Neural progenitor cell (in vitro differentiated cells): Measurements from ENCODE around the gene SPOCK1. TPM values are rescaled to one million over a fixed set of nuclear protein-coding genes. Genes with fewer than 3 reads are reported as not detected.

Experiments
- DNase-seq: peaks from one replicate; pipeline ENCODE4 v3.0.0-alpha.2; 2016; ENCODE audit warnings: low spot score
- H2AFZ ChIP-seq: fragments of 200-600 bp; sonication (generic); replicated peaks from 2 replicates; pipeline ENCODE4 v1.6.1; 2016; ENCODE audit warnings: antibody characterized with exemption
- H3F3A ChIP-seq: fragments of 200-600 bp; sonication (generic); 2 replicates; pipeline ENCODE4 v1.6.1; 2016; ENCODE audit warnings: antibody characterized with exemption, low read depth
- H3K27ac ChIP-seq: fragments of 200-600 bp; sonication (generic); 2 replicates; pipeline ENCODE4 v1.5.1; 2016; ENCODE audit warnings: mild to moderate bottlenecking
- H3K27me3 ChIP-seq: fragments of 200-600 bp; sonication (generic); 2 replicates; pipeline ENCODE4 v1.6.1; 2016; ENCODE audit warnings: mild to moderate bottlenecking, moderate library complexity
- H3K36me3 ChIP-seq: fragments of 200-600 bp; sonication (generic); 2 replicates; pipeline ENCODE4 v1.5.1; 2016
- H3K4me1 ChIP-seq: fragments of 200-600 bp; sonication (generic); 2 replicates; pipeline ENCODE4 v1.6.1; 2016; ENCODE audit warnings: mixed run types
- H3K4me2 ChIP-seq: fragments of 200-600 bp; sonication (generic); 2 replicates; pipeline ENCODE4 v1.6.1; 2016
- H3K4me3 ChIP-seq: fragments of 200-600 bp; sonication (generic); 2 replicates; pipeline ENCODE4 v1.5.1; 2016
- H3K79me2 ChIP-seq: fragments of 200-600 bp; sonication (generic); 2 replicates; pipeline ENCODE4 v1.6.1; 2016; ENCODE audit warnings: low read depth
- H3K9ac ChIP-seq: fragments of 200-600 bp; sonication (generic); 2 replicates; pipeline ENCODE4 v1.6.1; 2016
- H3K9me3 ChIP-seq: fragments of 200-600 bp; sonication (generic); 2 replicates; pipeline ENCODE4 v1.5.1; 2016; ENCODE audit warnings: low read depth
- H4K20me1 ChIP-seq: fragments of 200-600 bp; sonication (generic); 2 replicates; pipeline ENCODE4 v1.6.1; 2016; ENCODE audit warnings: low read depth
- H3K27ac Mint-ChIP-seq: 3 replicates; pipeline ENCODE4 v1.8.0; 2021; ENCODE audit warnings: mixed read lengths
- H3K27me3 Mint-ChIP-seq: 2 replicates; pipeline ENCODE4 v1.8.0; 2022; ENCODE audit warnings: low read depth, mild to moderate bottlenecking, inconsistent platforms, moderate library complexity, mixed read lengths; ENCODE audit not compliant: insufficient read depth
- H3K36me3 Mint-ChIP-seq: 3 replicates; pipeline ENCODE4 v1.8.0; 2021; ENCODE audit warnings: mixed read lengths
- H3K4me1 Mint-ChIP-seq: 3 replicates; pipeline ENCODE4 v1.8.0; 2021; ENCODE audit warnings: mixed read lengths
- H3K4me3 Mint-ChIP-seq: 3 replicates; pipeline ENCODE4 v1.8.0; 2021; ENCODE audit warnings: mild to moderate bottlenecking, moderate library complexity, mixed read lengths
- H3K9me3 Mint-ChIP-seq: 3 replicates; pipeline ENCODE4 v1.8.0; 2020; ENCODE audit warnings: mixed read lengths
- EZH2 ChIP-seq: fragments of 200-600 bp; sonication (generic); IDR thresholded peaks from 2 replicates; pipeline ENCODE4 v1.6.1; 2017; ENCODE audit warnings: antibody characterized with exemption, mild to moderate bottlenecking, moderate library complexity
- EZH2phosphoT487 ChIP-seq: fragments of 200-600 bp; sonication (generic); IDR thresholded peaks from 2 replicates; pipeline ENCODE4 v1.6.1; 2017; ENCODE audit warnings: antibody characterized with exemption
- total RNA-seq: library from RNA; depleted of rRNA; stranded (reverse); fragments of >200 nt; gene quantifications from 2 replicates; pipeline ENCODE4 v1.2.3, GENCODE V29; 2015; ENCODE audit warnings: low replicate concordance
- TF ChIP-seq, protein P1 (sequence below): fragments of 200-600 bp; sonication (generic); IDR thresholded peaks from 2 replicates; pipeline ENCODE4 v1.5.1; 2017; ENCODE audit warnings: antibody characterized with exemption, mild to moderate bottlenecking

The SPOCK1 gene
- total RNA-seq, 1 donor from 2014 or later, result 6.9 TPM

DNA sequence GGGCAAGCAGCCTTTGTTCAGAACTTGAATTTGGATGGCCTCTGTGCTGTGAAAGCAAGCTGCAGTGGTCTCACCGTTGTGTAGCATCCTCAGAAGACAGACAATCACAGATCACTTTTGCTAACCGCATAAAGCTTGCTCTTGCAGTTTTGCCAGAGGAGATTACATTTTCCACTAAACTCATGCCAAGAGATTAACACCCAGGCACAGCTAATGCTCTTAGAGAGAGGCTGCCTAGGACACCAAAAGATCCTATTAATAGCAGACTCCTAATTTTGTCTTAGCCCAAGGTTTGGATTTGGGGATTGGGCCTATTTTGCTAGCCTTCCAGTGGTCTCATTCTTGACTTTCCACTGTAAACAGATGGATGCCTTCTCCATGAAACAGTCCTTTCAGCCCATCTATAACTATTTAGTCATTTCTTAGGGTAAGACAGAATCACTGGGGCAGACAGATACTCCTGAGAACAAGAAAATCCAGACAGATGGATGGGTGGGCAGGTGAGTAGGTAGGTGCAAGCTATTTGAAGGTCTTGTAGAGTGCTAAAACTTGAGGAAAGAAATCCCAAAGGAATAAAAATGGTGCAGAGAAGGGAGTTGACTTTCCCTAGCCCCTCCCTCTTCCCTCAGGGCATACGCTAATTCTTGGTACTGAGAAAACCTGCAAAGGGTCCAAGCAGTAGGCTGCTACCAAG lies 506.2 kb downstream of the SPOCK1 start:
- H3K9me3 ChIP-seq, result no peaks in the 10 kb centered on the region
- H3K27me3 ChIP-seq, result no peaks in the 10 kb centered on the region
- no peak overlapping the region for H3K27ac ChIP-seq
- H3K27ac Mint-ChIP-seq, result peak overlapping the region; percentile 81
- no peak overlapping the region for H3K4me3 Mint-ChIP-seq
- H3K36me3 ChIP-seq, result no peaks in the 10 kb centered on the region
- TF ChIP-seq EZH2, result no peak
- TF ChIP-seq, protein P1, sequence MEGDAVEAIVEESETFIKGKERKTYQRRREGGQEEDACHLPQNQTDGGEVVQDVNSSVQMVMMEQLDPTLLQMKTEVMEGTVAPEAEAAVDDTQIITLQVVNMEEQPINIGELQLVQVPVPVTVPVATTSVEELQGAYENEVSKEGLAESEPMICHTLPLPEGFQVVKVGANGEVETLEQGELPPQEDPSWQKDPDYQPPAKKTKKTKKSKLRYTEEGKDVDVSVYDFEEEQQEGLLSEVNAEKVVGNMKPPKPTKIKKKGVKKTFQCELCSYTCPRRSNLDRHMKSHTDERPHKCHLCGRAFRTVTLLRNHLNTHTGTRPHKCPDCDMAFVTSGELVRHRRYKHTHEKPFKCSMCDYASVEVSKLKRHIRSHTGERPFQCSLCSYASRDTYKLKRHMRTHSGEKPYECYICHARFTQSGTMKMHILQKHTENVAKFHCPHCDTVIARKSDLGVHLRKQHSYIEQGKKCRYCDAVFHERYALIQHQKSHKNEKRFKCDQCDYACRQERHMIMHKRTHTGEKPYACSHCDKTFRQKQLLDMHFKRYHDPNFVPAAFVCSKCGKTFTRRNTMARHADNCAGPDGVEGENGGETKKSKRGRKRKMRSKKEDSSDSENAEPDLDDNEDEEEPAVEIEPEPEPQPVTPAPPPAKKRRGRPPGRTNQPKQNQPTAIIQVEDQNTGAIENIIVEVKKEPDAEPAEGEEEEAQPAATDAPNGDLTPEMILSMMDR, result no peak
- no peak for TF ChIP-seq EZH2phosphoT487
- peaks cover 5% of the 10 kb centered on the region for H3K27me3 Mint-ChIP-seq
- no peak overlapping the region for H3K4me2 ChIP-seq
- no peaks in the 10 kb centered on the region for H3K36me3 Mint-ChIP-seq
- DNase-seq, result no peak
- peaks cover 9% of the 10 kb centered on the region for H3K4me1 Mint-ChIP-seq
- H3K9ac ChIP-seq, result no peak overlapping the region
- no peaks in the 10 kb centered on the region for H3K79me2 ChIP-seq
- H3K4me1 ChIP-seq, result peaks cover 6% of the 10 kb centered on the region
- no peaks in the 10 kb centered on the region for H3F3A ChIP-seq
- H4K20me1 ChIP-seq, result no peaks in the 10 kb centered on the region
- H3K4me3 ChIP-seq, result no peak overlapping the region
- H3K9me3 Mint-ChIP-seq, result no peaks in the 10 kb centered on the region
- no peak overlapping the region for H2AFZ ChIP-seq

DNA sequence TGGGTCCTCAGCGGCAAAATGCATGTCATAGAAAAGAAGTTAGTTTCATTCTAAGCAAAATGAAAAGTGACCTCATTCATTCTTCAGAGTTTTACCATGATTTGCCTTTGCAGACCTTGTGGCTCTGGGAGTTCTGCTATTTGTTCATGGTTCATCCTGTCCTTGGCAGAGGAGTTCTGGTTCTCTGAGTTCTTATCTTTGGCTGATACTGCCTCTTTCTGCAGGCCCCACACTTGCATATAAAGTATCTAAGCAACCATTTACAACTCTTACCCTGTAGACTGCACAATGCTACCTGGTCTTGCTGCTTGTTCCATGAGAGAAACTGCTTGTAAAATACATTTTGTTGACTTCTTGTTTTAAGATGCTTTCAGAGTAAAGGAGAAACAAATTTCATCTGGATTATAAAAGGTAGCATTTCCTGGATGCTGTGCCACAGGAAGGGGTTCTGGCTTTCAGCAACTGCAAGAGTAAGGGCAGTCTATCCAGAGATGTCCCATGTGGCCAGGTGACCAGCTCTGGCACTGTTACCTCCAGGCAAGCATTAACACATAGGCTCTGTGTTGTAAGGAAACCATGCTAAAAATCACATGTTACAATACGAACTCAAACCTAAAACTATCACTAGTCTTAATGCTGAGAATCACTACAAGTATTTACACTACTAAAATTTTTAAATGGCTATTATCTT lies 513.2 kb downstream of the SPOCK1 start:
- Histone ChIP-seq H3K27ac (no peak overlapping the region), H3K36me3 (no peaks in the 10 kb centered on the region), H3K79me2 (no peaks in the 10 kb centered on the region), H2AFZ (no peak overlapping the region), H3K27me3 (no peaks in the 10 kb centered on the region), H3K9me3 (no peaks in the 10 kb centered on the region), H3K4me1 (peaks cover 6% of the 10 kb centered on the region), H3K9ac (no peak overlapping the region), H3F3A (no peaks in the 10 kb centered on the region), H3K4me3 (no peak overlapping the region), H3K4me2 (no peak overlapping the region), H4K20me1 (no peaks in the 10 kb centered on the region)
- Mint-ChIP-seq H3K9me3 (no peaks in the 10 kb centered on the region), H3K27me3 (peaks cover 4% of the 10 kb centered on the region), H3K4me3 (no peak overlapping the region), H3K36me3 (no peaks in the 10 kb centered on the region), H3K4me1 (peaks cover 9% of the 10 kb centered on the region), H3K27ac (no peak overlapping the region)
- no peak for TF ChIP-seq EZH2
- TF ChIP-seq, protein P1, result no peak
- no peak for TF ChIP-seq EZH2phosphoT487
- DNase-seq, result no peak

DNA sequence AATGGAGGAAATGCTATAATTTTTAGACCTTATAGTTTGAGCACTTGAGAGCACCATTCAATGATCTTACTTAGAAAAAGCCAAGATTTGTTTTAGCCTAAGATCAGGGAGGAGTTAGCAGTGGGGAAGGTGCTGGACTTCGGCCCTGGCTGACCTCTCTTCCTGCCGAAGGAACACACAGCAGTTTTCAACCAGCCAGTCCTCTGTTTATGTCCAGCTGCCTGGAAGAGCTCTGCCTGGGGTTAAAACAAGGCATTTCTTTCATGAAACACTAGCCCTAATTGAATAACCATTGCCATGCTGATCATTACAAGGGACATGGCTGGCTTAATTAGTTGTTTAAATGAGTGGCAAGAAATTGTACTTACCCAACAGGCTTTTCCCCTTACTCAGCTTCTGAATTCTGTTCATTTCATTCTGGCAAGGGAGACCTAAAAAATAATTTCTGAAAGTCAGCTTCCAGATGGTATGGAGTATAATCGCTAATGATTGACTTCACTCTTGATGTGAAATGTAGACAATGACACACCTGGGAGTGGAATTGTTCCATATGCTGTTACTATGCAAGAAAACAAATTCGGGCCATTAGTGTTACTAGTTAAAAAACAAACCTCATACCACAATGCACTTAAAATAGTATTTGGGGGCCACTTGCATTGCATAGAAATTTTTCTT lies 514.2 kb downstream of the SPOCK1 start:
- no peaks in the 10 kb centered on the region for H3K9me3 ChIP-seq
- no peaks in the 10 kb centered on the region for H3K27me3 ChIP-seq
- no peak overlapping the region for H3K4me3 Mint-ChIP-seq
- H4K20me1 ChIP-seq, result no peaks in the 10 kb centered on the region
- H3K4me2 ChIP-seq, result peak overlapping the region; percentile 23
- H3F3A ChIP-seq, result no peaks in the 10 kb centered on the region
- peak; percentile 11 for DNase-seq
- no peaks in the 10 kb centered on the region for H3K79me2 ChIP-seq
- H3K4me1 ChIP-seq, result peaks cover 6% of the 10 kb centered on the region
- H3K9ac ChIP-seq, result no peak overlapping the region
- H3K27ac Mint-ChIP-seq, result no peak overlapping the region
- H3K27me3 Mint-ChIP-seq, result peaks cover 2% of the 10 kb centered on the region
- TF ChIP-seq EZH2 (no peak), EZH2phosphoT487 (no peak)
- TF ChIP-seq, protein P1, result no peak
- no peaks in the 10 kb centered on the region for H3K9me3 Mint-ChIP-seq
- no peaks in the 10 kb centered on the region for H3K36me3 Mint-ChIP-seq
- no peaks in the 10 kb centered on the region for H3K36me3 ChIP-seq
- H3K4me1 Mint-ChIP-seq, result peaks cover 9% of the 10 kb centered on the region
- no peak overlapping the region for H3K27ac ChIP-seq
- H2AFZ ChIP-seq, result peak overlapping the region; percentile 75
- no peak overlapping the region for H3K4me3 ChIP-seq
